ENCODE measurements around the gene SLC28A2. TPM values are rescaled to one million over a fixed set of nuclear protein-coding genes. Genes with fewer than 3 reads are reported as not detected.
A peak's percentile ranks its signal among the peaks of the same experiment; 100 is the strongest.

The SLC28A2 gene, protein sequence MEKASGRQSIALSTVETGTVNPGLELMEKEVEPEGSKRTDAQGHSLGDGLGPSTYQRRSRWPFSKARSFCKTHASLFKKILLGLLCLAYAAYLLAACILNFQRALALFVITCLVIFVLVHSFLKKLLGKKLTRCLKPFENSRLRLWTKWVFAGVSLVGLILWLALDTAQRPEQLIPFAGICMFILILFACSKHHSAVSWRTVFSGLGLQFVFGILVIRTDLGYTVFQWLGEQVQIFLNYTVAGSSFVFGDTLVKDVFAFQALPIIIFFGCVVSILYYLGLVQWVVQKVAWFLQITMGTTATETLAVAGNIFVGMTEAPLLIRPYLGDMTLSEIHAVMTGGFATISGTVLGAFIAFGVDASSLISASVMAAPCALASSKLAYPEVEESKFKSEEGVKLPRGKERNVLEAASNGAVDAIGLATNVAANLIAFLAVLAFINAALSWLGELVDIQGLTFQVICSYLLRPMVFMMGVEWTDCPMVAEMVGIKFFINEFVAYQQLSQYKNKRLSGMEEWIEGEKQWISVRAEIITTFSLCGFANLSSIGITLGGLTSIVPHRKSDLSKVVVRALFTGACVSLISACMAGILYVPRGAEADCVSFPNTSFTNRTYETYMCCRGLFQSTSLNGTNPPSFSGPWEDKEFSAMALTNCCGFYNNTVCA
- total RNA-seq (not detected), polyA plus RNA-seq (not detected), total RNA-seq (not detected)

DNA sequence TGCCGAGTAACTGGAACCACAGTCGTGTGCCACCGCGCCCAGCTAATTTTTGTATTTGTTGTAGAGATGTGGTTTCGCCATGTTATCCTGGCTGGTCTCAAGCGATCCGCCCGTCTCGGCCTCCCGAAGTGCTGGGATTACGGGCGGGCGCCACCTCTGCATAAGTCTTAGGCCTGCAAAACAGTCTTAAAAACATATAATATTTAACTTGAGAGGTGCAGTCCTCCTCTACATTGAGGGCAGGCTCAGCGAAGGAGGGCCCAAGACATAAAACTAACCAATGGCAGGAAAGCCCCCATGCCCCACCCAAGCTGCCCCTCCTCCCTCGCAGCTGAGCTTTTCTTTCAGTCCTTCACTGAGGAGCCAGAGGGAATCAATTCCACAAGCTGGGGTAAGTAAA is at the start of gene SLC28A2:
SLC28A2 (plus strand) TSS at position 347 of the 400 bp plus-strand sequence. CDS start 982 bp downstream, outside the sequence.
- intact Hi-C loops (cut with micrococcal nuclease), result no loop called here
- no peak for ATAC-seq
- H3K36me3 Mint-ChIP-seq, result peaks cover 0 to 19% (median 8%) of the 10 kb centered on the region in 5 donors
- H3K9me3 Mint-ChIP-seq, result peaks cover 0 to 16% (median 5%) of the 10 kb centered on the region in 11 donors
- H3K4me3 ChIP-seq (ENCODE audit: low read length), result no peak within 1 kb of the TSS
- H3K27me3 Mint-ChIP-seq, result peaks cover 0 to 5% (median 0%) of the 10 kb centered on the region in 5 donors
- no peak within 1 kb of the TSS for H3K27ac Mint-ChIP-seq
- no peaks in the 10 kb centered on the region for H3K27me3 ChIP-seq (ENCODE audit: control insufficient read depth in 2 of 2, insufficient read depth in 2 of 2, low read length in 2 of 2)
- no peak for DNase-seq
- no peaks in the 10 kb centered on the region for H3K36me3 ChIP-seq (ENCODE audit: control insufficient read depth in 2 of 3, insufficient read depth in 3 of 3, low read length in 3 of 3)
- no peak within 1 kb of the TSS for H3K4me3 Mint-ChIP-seq
- POLR2A ChIA-PET, result no interaction called here
- CTCF ChIA-PET, result interaction anchor here (0.6 kb wide), 1 partner anchor 91 kb away, joined by 3 read pairs; no protein-coding TSS in a partner anchor
- no peaks in the 10 kb centered on the region for H3K4me1 Mint-ChIP-seq
- no peaks in the 10 kb centered on the region for H3K9me3 ChIP-seq (ENCODE audit: control insufficient read depth in 2 of 3, low read length in 3 of 3)
- no peaks in the 10 kb centered on the region for H3K4me1 ChIP-seq (ENCODE audit: control insufficient read depth in 2 of 2, insufficient read depth in 2 of 2, low read length in 2 of 2)
- H3K27ac ChIP-seq (ENCODE audit: low read depth, low read length), result no peak within 1 kb of the TSS

- ChIA-PET POLR2A (interaction anchor here (0.7 to 8.8 kb wide), 4 partner anchors 18 to 410 kb away, joined by 3 to 177 read pairs (median 40); partner anchors contain the start of gene SHF), CTCF (interaction anchor here (0.7 to 3.0 kb wide), 5 partner anchors 36 to 199 kb away, joined by 3 to 15 read pairs (median 7); a partner anchor contains a TSS)
- DNase-seq, result no peak
- Mint-ChIP-seq H3K27me3 (peaks cover 3 to 31% (median 10%) of the 10 kb centered on the region in 5 donors), H3K27ac (peak overlapping the region in 1 of 9 donors; percentile 14), H3K9me3 (peaks cover 0 to 14% (median 0%) of the 10 kb centered on the region in 11 donors), H3K4me3 (no peak overlapping the region), H3K4me1 (peaks cover 0 to 22% (median 7%) of the 10 kb centered on the region in 7 donors), H3K36me3 (peaks cover 0 to 5% (median 0%) of the 10 kb centered on the region in 5 donors)
- H3K4me1 ChIP-seq (ENCODE audit: control insufficient read depth in 2 of 2, insufficient read depth in 2 of 2, low read length in 2 of 2), result peaks cover 9 to 10% of the 10 kb centered on the region in 2 donors
- H3K36me3 ChIP-seq (ENCODE audit: control insufficient read depth in 2 of 3, insufficient read depth in 3 of 3, low read length in 3 of 3), result no peaks in the 10 kb centered on the region
- no peaks in the 10 kb centered on the region for H3K9me3 ChIP-seq (ENCODE audit: control insufficient read depth in 2 of 3, low read length in 3 of 3)
- intact Hi-C loops (cut with micrococcal nuclease), result loop anchor here (5.0 to 10.0 kb wide), 4 partner anchors 78 to 776 kb away; partner anchors contain the start of genes CTDSPL2 (in 1 of the 2), DUOX1 (in 1 of the 2), DUOXA1 (in 1 of the 2) and SQOR (in 1 of the 2)
- no peak for ATAC-seq
- no peak overlapping the region for H3K4me3 ChIP-seq (ENCODE audit: low read length)
- no peak overlapping the region for H3K27ac ChIP-seq (ENCODE audit: low read depth, low read length)
- no peaks in the 10 kb centered on the region for H3K27me3 ChIP-seq (ENCODE audit: control insufficient read depth in 2 of 2, insufficient read depth in 2 of 2, low read length in 2 of 2)
Measured at GRCh38 chr15:45203182-45203581, 48.9 kb upstream of the SLC28A2 start.

DNA sequence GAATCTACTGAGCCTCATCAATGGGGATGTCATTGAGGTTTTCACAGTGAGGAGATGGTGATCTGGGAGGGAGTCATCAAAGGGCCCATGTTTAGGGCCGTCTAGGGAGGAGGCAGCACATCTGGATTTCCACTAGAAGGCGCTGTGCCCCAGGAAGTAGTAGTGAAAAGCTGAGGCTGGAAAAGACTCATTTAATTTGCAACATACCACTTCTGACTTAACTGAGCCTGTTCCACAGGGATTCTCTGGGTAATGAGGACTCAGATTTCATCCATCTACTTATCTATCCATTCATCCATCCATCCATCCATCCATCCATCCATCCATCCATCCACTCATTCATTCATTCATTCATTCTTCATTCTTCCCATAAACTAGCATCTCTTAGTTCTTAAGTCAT is 46.8 kb upstream of the SLC28A2 start:
- H3K9me3 ChIP-seq (ENCODE audit: control insufficient read depth in 2 of 3, low read length in 3 of 3), result no peaks in the 10 kb centered on the region
- no peak overlapping the region for H3K4me3 Mint-ChIP-seq
- peak in 8 of 9 donors; percentile 31 to 61 (median 46) for DNase-seq
- no peaks in the 10 kb centered on the region for H3K36me3 ChIP-seq (ENCODE audit: control insufficient read depth in 2 of 3, insufficient read depth in 3 of 3, low read length in 3 of 3)
- ATAC-seq, result peak; percentile 27
- H3K27me3 Mint-ChIP-seq, result peaks cover 9 to 35% (median 10%) of the 10 kb centered on the region in 5 donors
- POLR2A ChIA-PET, result interaction anchor here (0.6 to 8.8 kb wide), 3 partner anchors 20 to 782 kb away, joined by 3 to 177 read pairs (median 5); partner anchors contain the start of gene SHF
- H3K4me1 Mint-ChIP-seq, result peaks cover 0 to 8% (median 4%) of the 10 kb centered on the region in 7 donors
- intact Hi-C loops (cut with micrococcal nuclease), result loop anchor here (1.0 to 10.0 kb wide), 4 partner anchors 80 to 252 kb away; partner anchors contain the start of genes DUOX1 (in 1 of the 2) and DUOXA1 (in 1 of the 2)
- H3K27ac ChIP-seq (ENCODE audit: low read depth, low read length), result no peak overlapping the region
- CTCF ChIA-PET, result interaction anchor here (0.9 to 3.0 kb wide), 8 partner anchors 15 to 196 kb away, joined by 3 to 15 read pairs (median 3); partner anchors contain the start of gene SHF
- H3K27me3 ChIP-seq (ENCODE audit: control insufficient read depth in 2 of 2, insufficient read depth in 2 of 2, low read length in 2 of 2), result no peaks in the 10 kb centered on the region
- H3K36me3 Mint-ChIP-seq, result no peaks in the 10 kb centered on the region
- no peak overlapping the region for H3K4me3 ChIP-seq (ENCODE audit: low read length)
- no peaks in the 10 kb centered on the region for H3K9me3 Mint-ChIP-seq
- H3K27ac Mint-ChIP-seq, result peak overlapping the region in 3 of 9 donors; percentile 12 to 28 (median 19)
- H3K4me1 ChIP-seq (ENCODE audit: control insufficient read depth in 2 of 2, insufficient read depth in 2 of 2, low read length in 2 of 2), result peaks cover 5% of the 10 kb centered on the region in 2 donors

- no peaks in the 10 kb centered on the region for H3K4me1 Mint-ChIP-seq
- H3K27ac Mint-ChIP-seq, result no peak overlapping the region
- H3K9me3 ChIP-seq (ENCODE audit: control insufficient read depth in 2 of 3, low read length in 3 of 3), result no peaks in the 10 kb centered on the region
- no peak overlapping the region for H3K4me3 ChIP-seq (ENCODE audit: low read length)
- no peak overlapping the region for H3K27ac ChIP-seq (ENCODE audit: low read depth, low read length)
- no peaks in the 10 kb centered on the region for H3K27me3 ChIP-seq (ENCODE audit: control insufficient read depth in 2 of 2, insufficient read depth in 2 of 2, low read length in 2 of 2)
- H3K36me3 ChIP-seq (ENCODE audit: control insufficient read depth in 2 of 3, insufficient read depth in 3 of 3, low read length in 3 of 3), result no peaks in the 10 kb centered on the region
- no peak for ATAC-seq
- no peaks in the 10 kb centered on the region for H3K4me1 ChIP-seq (ENCODE audit: control insufficient read depth in 2 of 2, insufficient read depth in 2 of 2, low read length in 2 of 2)
- no peaks in the 10 kb centered on the region for H3K36me3 Mint-ChIP-seq
- peaks cover 0 to 4% (median 0%) of the 10 kb centered on the region in 11 donors for H3K9me3 Mint-ChIP-seq
- ChIA-PET POLR2A (no interaction called here), CTCF (interaction anchor here (0.8 kb wide), 1 partner anchor 11 kb away, joined by 3 read pairs; no protein-coding TSS in a partner anchor)
- H3K27me3 Mint-ChIP-seq, result peaks cover 1 to 26% (median 9%) of the 10 kb centered on the region in 5 donors
- no peak for DNase-seq
- intact Hi-C loops (cut with micrococcal nuclease), result no loop called here
- no peak overlapping the region for H3K4me3 Mint-ChIP-seq
Measured at GRCh38 chr15:45212493-45212892, 39.5 kb upstream of the SLC28A2 start.

GRCh38 chr15:45221053-45221599 is 30.9 kb upstream of the SLC28A2 start:
- DNase-seq (no peak), ATAC-seq (no peak)
- Histone ChIP-seq H3K4me1 (ENCODE audit: control insufficient read depth in 2 of 2, insufficient read depth in 2 of 2, low read length in 2 of 2) (no peaks in the 10 kb centered on the region), H3K27ac (ENCODE audit: low read depth, low read length) (no peak overlapping the region), H3K4me3 (ENCODE audit: low read length) (no peak overlapping the region), H3K9me3 (ENCODE audit: control insufficient read depth in 2 of 3, low read length in 3 of 3) (no peaks in the 10 kb centered on the region), H3K36me3 (ENCODE audit: control insufficient read depth in 2 of 3, insufficient read depth in 3 of 3, low read length in 3 of 3) (no peaks in the 10 kb centered on the region), H3K27me3 (ENCODE audit: control insufficient read depth in 2 of 2, insufficient read depth in 2 of 2, low read length in 2 of 2) (no peaks in the 10 kb centered on the region)
- CTCF ChIA-PET, result no interaction called here
- Mint-ChIP-seq H3K9me3 (no peaks in the 10 kb centered on the region), H3K27me3 (peaks cover 15 to 38% (median 36%) of the 10 kb centered on the region in 5 donors), H3K36me3 (no peaks in the 10 kb centered on the region), H3K4me3 (no peak overlapping the region), H3K27ac (no peak overlapping the region), H3K4me1 (no peaks in the 10 kb centered on the region)
- intact Hi-C loops (cut with micrococcal nuclease), result no loop called here
- POLR2A ChIA-PET, result interaction anchor here (0.6 kb wide), 1 partner anchor 623 kb away, joined by 4 read pairs; no protein-coding TSS in a partner anchor

GRCh38 chr15:45221967-45222366 is 30.1 kb upstream of the SLC28A2 start:
- Mint-ChIP-seq H3K4me1 (no peaks in the 10 kb centered on the region), H3K27ac (no peak overlapping the region), H3K27me3 (peaks cover 15 to 41% (median 38%) of the 10 kb centered on the region in 5 donors), H3K9me3 (no peaks in the 10 kb centered on the region), H3K4me3 (no peak overlapping the region), H3K36me3 (no peaks in the 10 kb centered on the region)
- Histone ChIP-seq H3K27ac (ENCODE audit: low read depth, low read length) (no peak overlapping the region), H3K4me3 (ENCODE audit: low read length) (no peak overlapping the region), H3K9me3 (ENCODE audit: control insufficient read depth in 2 of 3, low read length in 3 of 3) (no peaks in the 10 kb centered on the region), H3K27me3 (ENCODE audit: control insufficient read depth in 2 of 2, insufficient read depth in 2 of 2, low read length in 2 of 2) (no peaks in the 10 kb centered on the region), H3K36me3 (ENCODE audit: control insufficient read depth in 2 of 3, insufficient read depth in 3 of 3, low read length in 3 of 3) (no peaks in the 10 kb centered on the region), H3K4me1 (ENCODE audit: control insufficient read depth in 2 of 2, insufficient read depth in 2 of 2, low read length in 2 of 2) (no peaks in the 10 kb centered on the region)
- ChIA-PET CTCF (no interaction called here), POLR2A (no interaction called here)
- intact Hi-C loops (cut with micrococcal nuclease), result no loop called here
- ATAC-seq (no peak), DNase-seq (no peak)

All from naive thymus-derived CD4-positive, alpha-beta T cell (primary cell).